GM21825 (cell line): ENCODE results near the gene CADPS2.

Experiments used
- ATAC-seq: cut with Tn5 transposase; IDR thresholded peaks from one replicate; pipeline ENCODE4 v1.9.1; 2021; ENCODE audit warnings: mild to moderate bottlenecking, moderate library complexity; ENCODE audit not compliant: unreplicated experiment

Gene CADPS2

GRCh38 chr7:122789156-122789555 lies 97.1 kb downstream of the CADPS2 start:
- no peak for ATAC-seq

- no peak for ATAC-seq
These were observed 115.4 kb downstream of the CADPS2 start for GRCh38 chr7:122770686-122771335.

DNA sequence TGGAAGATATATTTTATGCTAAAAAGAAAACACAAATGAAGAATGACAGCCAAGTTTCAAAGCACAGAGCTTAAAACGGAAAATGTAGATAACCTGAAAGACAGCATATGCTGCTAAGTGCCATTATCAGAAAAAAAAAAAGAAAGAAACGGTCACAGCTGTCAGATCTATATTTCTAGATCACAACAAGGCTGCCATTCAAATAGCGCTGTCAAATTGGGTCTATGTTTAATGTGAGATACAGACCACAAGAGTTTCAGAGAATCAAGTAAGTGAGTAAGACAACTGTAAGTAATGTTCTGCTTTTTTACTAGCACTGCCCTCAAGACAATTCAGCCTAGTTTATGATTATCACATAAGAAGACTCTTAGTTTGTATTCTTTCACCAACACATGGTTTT lies 117.4 kb downstream of the CADPS2 start:
- ATAC-seq, result no peak

DNA sequence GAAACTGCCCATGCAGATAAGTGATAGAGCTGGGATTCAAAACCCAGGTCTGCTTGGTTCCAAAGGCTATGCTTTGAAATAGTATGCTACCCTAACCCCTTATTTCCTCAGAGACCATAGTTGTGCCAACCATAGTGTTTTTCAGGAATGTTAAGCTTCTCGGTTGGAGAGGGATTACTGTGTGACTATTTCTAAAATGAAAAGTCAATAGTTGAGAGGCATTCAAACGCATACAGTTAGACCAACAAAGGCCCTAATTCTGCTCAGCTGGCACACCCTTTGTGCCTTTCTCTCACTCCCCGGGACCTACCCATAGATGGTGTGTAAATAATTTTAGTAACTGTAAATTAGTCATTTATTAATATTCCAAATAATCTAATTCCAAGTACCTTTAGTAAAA lies 118.9 kb downstream of the CADPS2 start:
- ATAC-seq, result no peak

DNA sequence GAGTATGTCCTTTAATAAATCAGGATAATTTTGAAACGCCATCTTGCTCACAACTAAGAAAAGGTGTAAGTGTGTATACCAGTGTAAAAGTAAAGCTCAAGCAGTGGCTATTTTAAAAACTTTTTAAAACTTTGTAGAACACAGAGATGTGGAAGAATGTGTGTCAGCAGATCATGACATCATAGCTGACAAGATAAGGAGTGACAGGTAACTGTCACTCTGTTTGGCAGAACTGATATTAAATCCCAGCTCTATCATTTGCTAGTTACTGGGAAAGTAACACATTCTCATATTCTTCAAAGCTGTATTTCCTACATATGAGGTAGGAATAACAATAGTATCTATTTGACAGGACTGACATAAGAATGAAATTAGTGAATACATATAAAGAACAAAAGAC lies 119.7 kb downstream of the CADPS2 start:
- no peak for ATAC-seq

GRCh38 chr7:122764902-122765301 lies 121.4 kb downstream of the CADPS2 start:
- ATAC-seq, result no peak

DNA sequence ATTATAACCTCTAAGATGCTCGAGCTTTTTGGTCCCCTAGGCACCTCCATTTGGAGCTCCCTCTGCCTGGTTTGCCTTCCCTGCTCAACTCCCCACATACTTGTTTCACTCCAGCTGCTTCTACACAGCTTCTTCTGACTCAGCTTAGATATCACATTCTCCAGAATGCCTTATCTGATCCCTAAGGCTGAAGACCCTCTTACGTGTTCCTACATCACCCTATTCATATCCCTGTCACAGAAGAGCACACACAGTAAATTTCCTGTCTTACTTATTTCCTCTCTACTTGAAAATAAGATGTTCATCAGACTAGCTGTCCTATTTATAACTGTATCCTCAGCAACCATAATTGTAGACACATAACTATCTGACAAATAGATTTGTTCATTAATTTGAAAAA lies 122.2 kb downstream of the CADPS2 start:
- ATAC-seq, result no peak

DNA sequence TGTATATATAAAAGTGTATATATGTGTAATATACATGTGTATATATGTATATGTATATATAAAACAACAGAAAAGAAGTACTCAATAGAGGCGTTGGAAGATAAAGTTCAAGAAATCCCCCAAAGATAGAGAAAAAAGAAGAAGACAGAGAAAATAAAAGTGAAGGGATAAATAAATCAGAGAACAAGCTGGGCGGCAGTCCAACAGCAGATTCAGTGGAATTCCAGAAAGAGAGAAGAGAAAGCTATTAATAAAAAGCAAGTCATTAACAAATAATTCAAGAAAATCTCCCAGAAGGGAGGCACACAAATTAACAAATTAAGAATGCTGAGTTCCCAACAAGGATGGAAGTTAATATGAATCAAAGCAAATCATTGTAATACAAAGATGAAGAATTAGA lies 124.2 kb downstream of the CADPS2 start:
- ATAC-seq, result no peak

- ATAC-seq, result no peak
These were observed 127.8 kb downstream of the CADPS2 start for GRCh38 chr7:122758501-122758900.

DNA sequence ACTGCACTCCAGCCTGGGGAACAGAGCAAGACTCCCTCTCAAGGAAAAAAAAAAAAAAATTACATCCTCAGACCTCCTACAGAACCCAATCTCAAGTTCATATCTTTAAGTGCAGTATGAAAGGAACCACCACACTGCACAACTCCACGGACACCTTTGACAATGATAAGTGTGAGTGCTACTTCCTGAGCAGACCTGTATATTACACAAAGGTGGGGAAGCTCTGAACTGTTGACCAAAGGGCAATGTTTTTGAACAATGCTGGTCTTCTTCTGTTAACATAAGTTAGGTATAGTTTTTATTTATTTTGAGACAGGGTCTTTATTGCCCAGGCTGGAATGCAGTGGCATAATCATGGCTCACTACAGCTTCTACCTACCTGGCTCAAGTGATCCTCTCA lies 129.4 kb downstream of the CADPS2 start:
- ATAC-seq, result no peak

GRCh38 chr7:122755696-122756095 lies 130.6 kb downstream of the CADPS2 start:
- ATAC-seq, result no peak

DNA sequence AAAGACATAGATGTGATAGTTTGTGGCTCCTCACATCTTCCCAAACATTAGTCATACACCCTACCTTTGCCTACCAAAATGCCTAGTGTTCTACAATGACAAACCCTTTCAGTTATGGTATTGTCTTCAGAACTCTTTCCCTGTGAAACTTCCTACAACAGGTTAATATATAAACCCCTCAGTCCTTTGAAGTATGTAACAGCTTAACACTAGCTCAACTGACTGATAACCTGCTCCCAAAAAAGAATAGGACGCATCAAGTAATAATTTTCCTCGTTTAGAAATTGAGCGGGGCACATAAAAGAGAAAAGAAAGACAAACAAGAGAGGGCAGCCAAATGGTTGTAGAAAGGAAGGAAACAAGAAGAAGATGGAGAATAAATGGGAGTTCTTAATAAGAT lies 133.7 kb downstream of the CADPS2 start:
- no peak for ATAC-seq

DNA sequence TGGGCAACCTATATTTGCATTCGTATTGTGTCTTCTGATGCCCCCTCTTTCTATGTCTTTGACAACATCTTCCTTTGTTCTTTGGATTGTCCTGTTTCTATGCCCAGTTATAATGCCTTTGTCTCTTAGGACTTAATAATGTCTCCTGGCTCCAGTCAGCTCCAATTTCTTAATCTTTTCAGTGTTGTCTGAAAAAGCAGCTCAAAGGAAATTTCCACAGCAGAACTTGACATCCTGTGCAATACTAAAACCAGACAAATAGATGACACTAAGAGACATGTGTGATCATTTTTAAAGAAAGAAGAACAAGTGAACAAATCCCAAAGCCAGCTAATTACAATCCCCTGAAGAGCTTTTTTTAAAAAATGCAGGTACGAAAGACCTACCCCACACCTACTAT lies 135.9 kb downstream of the CADPS2 start:
- no peak for ATAC-seq

- no peak for ATAC-seq
These were observed 138.1 kb downstream of the CADPS2 start for GRCh38 chr7:122748195-122748594.

GRCh38 chr7:122746948-122747347 lies 139.3 kb downstream of the CADPS2 start:
- ATAC-seq, result no peak

DNA sequence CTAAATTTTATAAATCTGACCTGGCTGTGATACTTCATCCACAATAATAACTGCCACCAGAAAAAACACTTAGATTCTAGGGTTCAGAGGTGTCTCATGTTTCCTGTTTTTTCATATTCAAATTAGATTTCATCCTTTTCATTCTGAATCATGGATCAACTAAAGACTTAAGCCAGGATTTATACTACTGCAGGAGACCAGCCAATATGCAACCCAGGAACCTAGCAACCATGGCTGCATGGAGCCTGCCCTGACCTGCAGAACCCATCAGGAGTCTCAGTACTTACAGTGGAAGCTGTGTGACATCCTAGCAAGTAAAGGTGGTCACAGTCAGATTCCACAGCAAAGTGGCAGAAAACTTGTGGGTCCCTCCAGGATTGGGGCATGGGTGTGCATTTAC lies 143.0 kb downstream of the CADPS2 start:
- no peak for ATAC-seq

- ATAC-seq, result no peak
These were observed 147.3 kb downstream of the CADPS2 start for GRCh38 chr7:122738947-122739346.

- ATAC-seq, result no peak
These were observed 150.1 kb downstream of the CADPS2 start for GRCh38 chr7:122736183-122736582.

GRCh38 chr7:122727759-122728158 lies 158.5 kb downstream of the CADPS2 start:
- no peak for ATAC-seq

- ATAC-seq, result no peak
These were observed 158.9 kb downstream of the CADPS2 start for GRCh38 chr7:122727354-122727753.

DNA sequence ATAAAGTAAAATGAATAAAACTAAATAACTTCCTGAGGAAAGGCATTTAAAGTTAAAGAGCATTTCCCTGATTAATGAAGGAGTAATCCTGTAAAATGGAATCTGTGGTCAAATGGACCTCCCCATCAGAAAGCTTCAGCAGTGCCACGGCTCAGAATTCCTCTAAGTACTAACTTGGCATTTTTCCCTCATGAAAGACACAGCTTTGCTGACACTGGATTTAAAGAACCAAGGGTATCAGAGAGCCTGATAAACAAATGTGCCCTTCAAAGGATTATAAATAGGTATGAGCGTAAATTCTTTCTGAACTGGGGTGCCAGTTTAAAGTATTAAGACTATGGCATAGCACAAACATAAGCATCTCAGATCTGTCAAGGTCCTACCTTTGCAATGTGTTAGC lies 159.4 kb downstream of the CADPS2 start:
- no peak for ATAC-seq

DNA sequence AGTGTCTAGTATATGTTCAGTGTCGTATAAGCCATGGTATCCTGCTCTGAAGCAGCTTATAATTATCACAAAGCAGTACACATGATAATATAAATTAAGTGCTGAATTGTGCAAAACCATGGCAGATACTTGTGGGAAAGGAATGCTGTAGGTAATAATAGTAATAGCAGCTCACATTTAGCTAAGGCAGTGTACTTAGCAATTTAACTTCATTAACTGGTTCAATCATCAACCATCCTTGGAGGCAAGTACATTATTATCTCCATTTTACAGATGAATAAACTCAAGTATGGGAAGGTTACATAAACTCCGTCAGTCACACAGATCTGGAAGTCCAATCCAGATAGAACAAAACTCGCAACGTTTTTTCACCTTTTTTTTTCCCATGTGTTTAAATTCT lies 161.9 kb downstream of the CADPS2 start:
- no peak for ATAC-seq

GRCh38 chr7:122719010-122719578 lies 167.2 kb downstream of the CADPS2 start:
- ATAC-seq, result no peak
